OCI-LY3 (cell line): ENCODE data around the gene RNF2.

ENCODE experiments used
- EZH2phosphoT487 ChIP-seq: fragments of 200-600 bp; shearing (Covaris generic); IDR thresholded peaks from 2 replicates; pipeline ENCODE4 v1.6.1; 2018; ENCODE audit warnings: antibody characterized with exemption, mixed run types, low read depth
- TF ChIP-seq, protein P1 (sequence below): fragments of 200-600, 300-600 bp; sonication (generic); IDR thresholded peaks from 2 replicates; pipeline ENCODE4 v1.5.1; 2014; ENCODE audit warnings: antibody characterized with exemption, low read length, low read depth

DNA sequence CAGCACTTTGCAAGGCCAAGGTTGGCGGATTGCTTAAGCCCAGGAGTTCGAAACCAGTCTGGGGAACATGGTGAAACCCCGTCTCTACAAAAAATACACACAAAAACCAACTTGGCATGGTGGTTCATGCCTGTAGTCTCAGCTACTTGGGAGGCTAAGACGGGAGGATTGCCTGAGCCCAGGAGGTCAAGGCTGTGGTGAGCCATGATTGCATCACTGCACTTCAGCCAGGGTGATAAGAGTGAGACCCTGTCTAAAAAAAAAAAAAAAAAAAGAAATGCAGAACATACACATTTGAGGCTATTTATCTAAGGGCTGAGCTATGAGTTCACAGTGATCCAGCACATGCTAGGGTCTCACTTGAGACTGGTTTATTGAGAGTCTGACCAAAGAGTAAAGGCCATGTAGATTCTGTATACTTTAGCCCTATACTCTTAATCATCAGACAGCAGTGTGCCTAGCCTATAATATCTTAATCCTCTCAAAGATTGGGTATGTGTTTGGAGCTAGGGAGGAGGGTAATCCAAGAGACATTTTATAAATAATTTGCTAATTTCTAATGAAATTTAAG, 23.9 kb downstream of the RNF2 start:
- TF ChIP-seq, protein P1, sequence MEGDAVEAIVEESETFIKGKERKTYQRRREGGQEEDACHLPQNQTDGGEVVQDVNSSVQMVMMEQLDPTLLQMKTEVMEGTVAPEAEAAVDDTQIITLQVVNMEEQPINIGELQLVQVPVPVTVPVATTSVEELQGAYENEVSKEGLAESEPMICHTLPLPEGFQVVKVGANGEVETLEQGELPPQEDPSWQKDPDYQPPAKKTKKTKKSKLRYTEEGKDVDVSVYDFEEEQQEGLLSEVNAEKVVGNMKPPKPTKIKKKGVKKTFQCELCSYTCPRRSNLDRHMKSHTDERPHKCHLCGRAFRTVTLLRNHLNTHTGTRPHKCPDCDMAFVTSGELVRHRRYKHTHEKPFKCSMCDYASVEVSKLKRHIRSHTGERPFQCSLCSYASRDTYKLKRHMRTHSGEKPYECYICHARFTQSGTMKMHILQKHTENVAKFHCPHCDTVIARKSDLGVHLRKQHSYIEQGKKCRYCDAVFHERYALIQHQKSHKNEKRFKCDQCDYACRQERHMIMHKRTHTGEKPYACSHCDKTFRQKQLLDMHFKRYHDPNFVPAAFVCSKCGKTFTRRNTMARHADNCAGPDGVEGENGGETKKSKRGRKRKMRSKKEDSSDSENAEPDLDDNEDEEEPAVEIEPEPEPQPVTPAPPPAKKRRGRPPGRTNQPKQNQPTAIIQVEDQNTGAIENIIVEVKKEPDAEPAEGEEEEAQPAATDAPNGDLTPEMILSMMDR: no peak
- TF ChIP-seq EZH2phosphoT487: no peak
